HepG2 (cell line): ENCODE results near the gene METTL23. TPM values are rescaled to one million over a fixed set of nuclear protein-coding genes. Genes with fewer than 3 reads are reported as not detected.

Experiments used
- ARNTL ChIP-seq: sonication (generic); formaldehyde crosslinking; IDR thresholded peaks from 2 replicates; pipeline ENCODE4 v1.4.0; 2020; ENCODE audit warnings: mild to moderate bottlenecking, missing genetic modification reagents
- ETV5 ChIP-seq: IDR thresholded peaks from 2 replicates; pipeline ENCODE4 v1.6.1; 2018; ENCODE audit warnings: missing biosample characterization, missing genetic modification reagents, inconsistent platforms, borderline replicate concordance
- MZF1 ChIP-seq: sonication (generic); formaldehyde crosslinking; IDR thresholded peaks from 2 replicates; pipeline ENCODE4 v1.8.1; 2023; ENCODE audit warnings: mild to moderate bottlenecking, missing genetic modification reagents, borderline replicate concordance
- PITX1 ChIP-seq: sonication (generic); formaldehyde crosslinking; IDR thresholded peaks from 2 replicates; pipeline ENCODE4 v1.5.1; 2020; ENCODE audit warnings: mild to moderate bottlenecking, missing genetic modification reagents
- RBM39 ChIP-seq: fragments of 200-400 bp; formaldehyde crosslinking; IDR thresholded peaks from one replicate; pipeline ENCODE4 v1.6.1; 2018; ENCODE audit warnings: antibody characterized with exemption, mild to moderate bottlenecking, low read depth, low read length; ENCODE audit not compliant: poor library complexity, severe bottlenecking
- TERF1 ChIP-seq: sonication (generic); formaldehyde crosslinking; IDR thresholded peaks from 2 replicates; pipeline ENCODE4 v1.8.0; 2022; ENCODE audit warnings: mild to moderate bottlenecking, missing genetic modification reagents, moderate library complexity
- ZBTB49 ChIP-seq: sonication (generic); formaldehyde crosslinking; IDR thresholded peaks from 2 replicates; pipeline ENCODE4 v1.4.0; 2020; ENCODE audit warnings: missing genetic modification reagents, borderline replicate concordance
- ZC3H4 ChIP-seq: sonication (generic); formaldehyde crosslinking; IDR thresholded peaks from 2 replicates; pipeline ENCODE4 v1.4.0; 2020; ENCODE audit warnings: missing genetic modification reagents, borderline replicate concordance
- ZNF30 ChIP-seq: sonication (generic); formaldehyde crosslinking; IDR thresholded peaks from 2 replicates; pipeline ENCODE4 v1.5.0; 2020; ENCODE audit warnings: mild to moderate bottlenecking, missing genetic modification reagents
- ZNF354B ChIP-seq: sonication (generic); formaldehyde crosslinking; IDR thresholded peaks from 2 replicates; pipeline ENCODE4 v1.8.0; 2022; ENCODE audit warnings: mild to moderate bottlenecking, missing genetic modification reagents
- ZNF503 ChIP-seq: sonication (generic); formaldehyde crosslinking; IDR thresholded peaks from 2 replicates; pipeline ENCODE4 v1.4.0; 2020; ENCODE audit warnings: missing genetic modification reagents
- ZNF563 ChIP-seq: sonication (generic); formaldehyde crosslinking; IDR thresholded peaks from 2 replicates; pipeline ENCODE4 v1.8.0; 2022; ENCODE audit warnings: mild to moderate bottlenecking, moderate library complexity, missing genetic modification reagents
- ZNF609 ChIP-seq: sonication (generic); formaldehyde crosslinking; IDR thresholded peaks from 2 replicates; pipeline ENCODE4 v1.4.0; 2020; ENCODE audit warnings: mild to moderate bottlenecking, missing genetic modification reagents, borderline replicate concordance
- ZNF770 ChIP-seq: sonication (generic); formaldehyde crosslinking; IDR thresholded peaks from 2 replicates; pipeline ENCODE4 v1.5.0; 2020; ENCODE audit warnings: mild to moderate bottlenecking, missing genetic modification reagents
- ZNF790 ChIP-seq: sonication (generic); formaldehyde crosslinking; IDR thresholded peaks from 2 replicates; pipeline ENCODE4 v1.8.0; 2022; ENCODE audit warnings: missing genetic modification reagents, mild to moderate bottlenecking, borderline replicate concordance
- ZSCAN29 ChIP-seq: sonication (generic); formaldehyde crosslinking; conservative IDR thresholded peaks from 2 replicates; pipeline ENCODE4 v1.4.0; 2020; ENCODE audit warnings: mild to moderate bottlenecking, missing genetic modification reagents
- polyA plus RNA-seq, 8 experiments: library from polyadenylated mRNA; depleted of rRNA in 3 of 8; stranded (reverse) in 7 of 8; unstranded in 1 of 8; fragments of >200 nt; fragmentation: Illumina TruSeq in 4 of 8; extraction: Trizol in 4 of 8; gene quantifications; 2 replicates each; pipeline versions ENCODE4 v1.2.1 to v1.2.3, GENCODE V29; 2011 to 2016; ENCODE audit warnings: low read depth in 4 of 8, missing spikeins in 1 of 8, mixed read lengths in 1 of 8; ENCODE audit not compliant: insufficient read depth in 1 of 8
- total RNA-seq, 5 experiments: library from RNA; depleted of rRNA; stranded (reverse); fragments of >200 nt; fragmentation: Illumina TruSeq; extraction: Trizol; gene quantifications; 2 replicates each; pipeline ENCODE4 v1.2.3, GENCODE V29; 2016; ENCODE audit warnings: low read depth in 1 of 5

METTL23 gene
- total and polyA plus RNA-seq, 2 of the 13 experiments (the other 11 are each of a cell fraction or from before 2014, with no cell fraction given): 39.9 to 104 TPM

- TF ChIP-seq ZBTB49: no peak
- TF ChIP-seq ZNF563 (CRISPR knock-in tag): 0 out of 2 replicates have a peak, but pooled peaks have one; percentile 54
- TF ChIP-seq RBM39: peak; percentile 77
- peak; percentile 54 for TF ChIP-seq ZNF770
- TF ChIP-seq ZNF30 (CRISPR knock-in tag): peak; percentile 34; the same call in 1 of the 2 replicates
- no peak for TF ChIP-seq ZC3H4
- TF ChIP-seq MZF1: no peak; the same call in 1 of the 2 replicates
- TF ChIP-seq ZSCAN29 (CRISPR knock-in tag): no peak
- peak; percentile 5; the same call in 1 of the 2 replicates for TF ChIP-seq ZNF609
- no peak for TF ChIP-seq ARNTL
- TF ChIP-seq ZNF790 (CRISPR knock-in tag): no peak
- TF ChIP-seq PITX1 (CRISPR knock-in tag): no peak
- no peak for TF ChIP-seq ZNF354B (CRISPR knock-in tag)
- TF ChIP-seq ETV5 (CRISPR knock-in tag): peak; percentile 54; the same call in 1 of the 2 replicates
- TF ChIP-seq ZNF503 (CRISPR knock-in tag): no peak
- TF ChIP-seq TERF1 (CRISPR knock-in tag): no peak
Observed at GRCh38 chr17:76725580-76726230, 934 bp upstream of the METTL23 start (continued).
